NCI-H146 treated with DMSO at 0.1 percent for 48 hours (cell line): Measurements from ENCODE around the gene PTPRM.
"Not testable (repeated sequence)": the region's sequence is repeated elsewhere in the genome, so short reads cannot be mapped to it uniquely, and the experiment has no call there.

ENCODE experiments used
- DNase-seq: peaks from one replicate; lab custom pipeline; 2025; ENCODE audit not compliant: unreplicated experiment; lab: John Stamatoyannopoulos, UW

PTPRM gene

DNA sequence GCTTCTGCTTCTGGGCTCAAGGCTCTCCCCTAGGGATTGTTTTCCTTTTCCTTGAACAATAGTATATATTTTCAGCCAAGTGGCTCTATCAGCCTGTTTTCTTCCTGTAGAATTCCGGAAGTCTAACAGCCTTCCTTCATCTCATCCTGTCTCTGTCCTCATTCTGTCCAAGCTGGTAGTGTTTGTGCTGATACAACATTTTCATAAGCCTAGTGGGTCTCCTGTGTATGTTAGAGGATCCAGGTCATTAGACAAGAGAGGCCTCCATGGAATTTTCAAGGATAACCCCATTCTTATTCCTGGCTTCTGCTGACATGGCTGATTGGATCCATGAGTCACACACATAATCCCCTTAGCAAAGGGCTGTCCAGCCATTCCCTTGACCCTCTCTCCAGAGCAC is 467.6 kb downstream of the PTPRM start:
- DNase-seq, result no peak

DNA sequence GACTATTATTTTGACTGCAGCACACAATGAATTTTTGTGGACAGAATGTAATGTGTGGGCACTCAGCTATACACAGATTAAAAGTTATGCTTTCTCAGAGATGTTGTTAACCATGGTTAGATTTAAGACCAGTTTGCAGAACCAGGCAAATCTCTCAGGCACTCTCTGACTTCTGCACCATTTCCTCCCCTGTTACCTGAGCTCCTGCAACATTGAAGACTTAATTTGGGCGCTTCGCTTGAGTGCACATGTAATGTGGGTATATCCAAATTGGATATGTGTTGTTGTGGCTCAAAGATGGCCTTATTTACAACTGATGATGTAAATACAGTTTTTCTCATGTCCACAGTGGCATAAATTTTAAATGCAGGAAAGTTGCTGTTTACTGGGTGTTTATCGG is 469.4 kb downstream of the PTPRM start:
- DNase-seq, result no peak

DNA sequence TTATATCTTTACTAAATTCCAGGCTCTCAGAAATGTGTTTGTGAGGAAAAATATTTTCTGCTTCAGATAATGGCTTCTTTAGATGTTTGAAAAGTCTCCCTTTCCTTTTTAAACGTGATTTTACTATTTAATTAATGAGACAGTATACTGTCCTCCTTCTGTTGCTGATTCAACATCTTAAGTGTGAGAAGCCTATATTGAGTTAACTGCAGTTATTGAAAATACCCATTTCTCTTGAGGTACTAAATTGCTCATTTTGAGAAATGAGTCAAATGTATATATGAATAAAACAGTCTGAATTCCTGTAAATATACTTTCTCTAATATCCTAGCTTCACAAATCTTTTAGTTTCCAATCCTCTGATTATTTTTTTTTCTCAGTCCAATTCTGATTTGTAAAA is 470.2 kb downstream of the PTPRM start:
- no peak for DNase-seq

DNA sequence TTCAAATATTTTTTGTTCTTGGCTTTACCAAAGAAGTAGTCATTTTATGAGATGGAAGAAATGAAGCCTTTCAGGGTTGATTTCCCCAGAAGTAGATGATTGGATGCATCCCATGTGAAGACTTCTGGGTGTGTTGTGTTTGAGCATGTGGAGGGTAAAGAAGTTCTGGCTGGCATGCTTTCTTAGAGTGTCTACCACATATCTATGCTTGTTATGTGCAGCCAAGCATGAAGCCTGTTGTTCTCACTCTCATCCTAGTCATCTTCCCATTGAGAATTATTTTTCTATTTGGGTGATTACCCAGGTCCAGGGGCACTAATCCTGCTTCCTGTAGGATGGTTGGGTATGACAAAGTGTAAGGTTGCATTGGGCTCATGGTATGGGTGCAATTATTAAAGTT is 472.9 kb downstream of the PTPRM start:
- DNase-seq, result no peak

DNA sequence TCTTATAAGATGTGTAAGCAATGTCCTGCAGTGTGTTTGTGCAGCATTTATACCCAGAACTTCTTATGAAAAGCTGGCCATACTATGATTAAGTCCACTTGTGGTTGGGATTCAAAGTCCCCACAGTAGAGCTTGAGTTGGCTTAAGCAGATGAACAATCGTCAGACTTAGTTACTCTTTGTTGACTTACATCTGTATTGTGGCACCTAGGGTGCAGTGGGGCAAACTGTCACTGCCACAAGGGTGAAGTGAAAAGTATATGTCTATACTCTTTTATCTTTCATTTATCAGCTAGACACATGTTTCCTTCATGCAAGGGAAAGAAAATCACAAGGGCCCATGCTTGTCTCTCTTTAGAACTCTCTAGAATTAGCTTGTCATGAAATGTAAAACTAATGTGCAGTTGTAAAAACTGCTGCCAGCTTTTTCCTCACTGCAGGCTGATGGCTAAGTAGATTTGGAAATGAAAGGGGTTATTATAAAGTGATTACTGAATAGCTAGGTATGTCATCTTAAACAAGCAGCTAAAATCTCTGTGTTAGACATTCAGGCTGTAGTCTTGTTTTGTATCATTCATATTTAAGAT is 474.5 kb downstream of the PTPRM start:
- DNase-seq, result no peak

DNA sequence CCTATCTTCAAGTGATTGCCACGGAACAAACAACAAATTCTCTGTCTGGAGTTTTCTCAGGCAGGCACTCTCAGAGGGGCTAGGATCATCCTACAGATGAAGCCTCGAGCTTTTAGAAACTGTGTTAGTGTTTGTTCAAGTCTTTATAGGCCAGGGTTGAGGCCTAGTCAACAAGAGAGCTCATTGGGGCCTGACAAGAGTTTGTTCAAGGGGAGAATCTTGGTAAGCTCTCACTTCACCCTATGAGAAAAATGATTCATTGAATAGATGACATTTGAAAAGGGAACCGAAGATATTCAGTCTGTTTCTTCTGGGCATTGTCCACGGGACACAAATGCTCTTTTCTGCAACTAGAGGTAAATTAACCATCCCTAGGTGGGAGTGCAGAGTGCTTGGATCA is 476.9 kb downstream of the PTPRM start:
- DNase-seq, result no peak

DNA sequence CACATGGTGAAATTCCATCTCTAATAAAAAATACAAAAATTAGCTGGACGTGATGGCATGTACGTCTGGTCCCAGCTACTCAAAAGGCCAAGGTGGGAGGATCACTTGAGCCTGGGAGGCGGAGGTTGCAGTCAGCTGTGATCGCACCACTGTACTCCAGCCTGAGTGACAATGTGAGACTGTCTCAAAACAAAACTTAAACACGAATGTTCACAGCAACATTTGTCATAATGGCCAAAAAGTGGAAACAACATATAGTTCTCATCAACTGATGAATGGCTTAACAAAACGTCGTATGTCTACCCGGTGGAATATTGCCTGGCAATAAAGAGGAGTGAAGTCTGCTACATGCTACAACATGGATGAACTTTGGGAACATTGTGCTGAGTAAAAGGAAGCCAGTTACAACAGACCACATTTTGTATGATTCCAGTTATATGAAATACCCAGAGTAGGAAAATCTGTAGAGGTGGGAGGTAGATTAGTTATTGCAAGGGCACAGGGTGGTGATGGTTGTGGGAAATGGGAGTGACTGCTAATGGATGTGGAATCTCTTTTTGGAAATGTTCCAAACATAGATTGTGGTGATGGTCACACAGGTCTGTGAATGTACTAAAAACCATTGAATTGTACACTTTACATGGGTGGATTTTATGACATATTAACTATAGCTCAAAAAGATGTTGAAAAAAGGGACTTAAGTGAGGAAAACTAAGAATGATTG is 478.2 kb downstream of the PTPRM start:
- DNase-seq, result no peak

DNA sequence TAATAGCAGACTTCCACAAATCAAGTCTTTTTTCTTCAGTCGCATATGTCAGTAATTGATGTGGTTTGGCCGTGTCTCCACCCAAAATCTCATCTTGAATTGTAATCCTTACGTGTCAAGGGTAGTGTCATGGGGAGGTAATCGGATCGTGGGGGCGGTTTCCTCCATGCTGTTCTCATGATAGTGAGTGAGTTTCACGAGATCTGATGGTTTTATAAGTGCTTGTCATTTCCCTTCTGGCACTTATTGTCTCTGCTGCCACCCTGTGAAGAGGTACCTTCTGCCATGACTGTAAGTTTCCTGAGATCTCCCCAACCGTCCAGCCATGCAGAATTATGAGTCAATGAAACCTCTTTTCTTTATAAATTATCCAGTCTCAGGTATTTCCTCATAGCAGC is 478.8 kb downstream of the PTPRM start:
- DNase-seq, result no peak

DNA sequence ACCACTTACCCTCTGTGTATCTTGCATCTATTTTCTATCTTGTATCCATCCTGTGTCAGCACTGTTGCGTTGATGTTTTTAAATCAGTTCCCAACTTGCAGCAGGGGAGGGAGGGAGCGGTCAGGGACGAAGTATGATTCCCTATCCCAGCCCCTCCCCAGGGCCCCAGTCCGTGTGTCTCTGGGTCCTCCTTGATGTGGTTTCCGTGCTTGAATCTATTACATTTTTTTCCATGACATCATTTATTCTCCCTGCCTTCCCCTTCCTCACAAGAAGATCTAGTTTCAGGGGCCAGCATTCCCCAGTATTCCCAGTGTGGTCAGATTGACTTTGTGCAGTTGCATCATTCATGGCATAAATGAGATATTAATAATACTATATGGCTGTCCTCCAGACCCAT is 479.3 kb downstream of the PTPRM start:
- DNase-seq, result no peak

DNA sequence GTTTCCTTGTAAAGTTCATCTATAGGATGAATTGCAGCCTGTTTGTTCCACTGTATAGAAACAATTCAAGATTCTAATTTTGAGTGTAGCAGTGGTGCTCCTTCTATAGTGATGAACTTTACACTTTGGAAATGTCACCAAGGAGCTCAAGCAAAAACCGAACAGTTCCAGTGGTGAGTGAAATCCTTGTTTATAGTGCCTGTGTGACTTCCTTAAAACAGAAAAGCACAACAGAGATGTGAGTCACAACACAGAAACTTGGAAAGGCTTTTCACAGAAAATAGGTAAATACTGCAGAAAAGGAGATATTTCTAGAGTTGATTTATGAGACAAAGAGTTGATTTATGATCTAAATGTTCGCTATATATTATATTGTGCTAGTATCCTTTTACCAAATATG is 482.0 kb downstream of the PTPRM start:
- no peak for DNase-seq

DNA sequence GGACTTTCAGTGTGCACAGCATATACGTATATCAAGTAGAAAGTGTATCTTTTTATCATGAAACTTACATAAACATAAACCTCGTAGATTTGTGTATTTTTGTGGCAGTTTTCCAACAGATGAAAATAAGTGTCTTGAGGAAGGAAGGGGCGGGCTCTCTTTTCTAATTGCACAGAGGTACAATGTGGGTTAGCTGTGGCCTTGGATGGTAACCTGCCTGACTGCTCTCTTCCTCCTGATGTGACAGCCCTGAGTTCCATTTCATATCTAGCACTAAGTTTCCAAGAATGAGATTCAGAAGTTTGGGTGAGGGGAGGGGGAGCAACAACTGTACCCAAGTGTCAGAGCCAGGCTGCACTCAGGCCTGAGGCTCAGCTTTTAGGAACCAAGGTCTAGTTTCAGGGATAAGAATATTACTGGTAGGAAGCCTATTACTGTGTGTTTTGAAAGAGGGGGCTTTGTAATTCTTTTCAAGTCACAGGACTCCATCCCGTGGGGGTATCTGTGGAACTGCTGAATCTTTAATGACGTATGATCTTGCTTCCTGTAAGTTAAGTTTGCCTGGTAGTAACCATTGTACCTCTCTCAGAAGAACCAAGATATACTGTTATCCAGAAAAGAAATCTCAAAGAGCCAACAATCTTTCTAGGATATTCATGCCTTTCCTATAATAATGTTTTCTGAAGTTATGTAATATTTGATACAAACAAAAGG is 483.7 kb downstream of the PTPRM start:
- no peak for DNase-seq

DNA sequence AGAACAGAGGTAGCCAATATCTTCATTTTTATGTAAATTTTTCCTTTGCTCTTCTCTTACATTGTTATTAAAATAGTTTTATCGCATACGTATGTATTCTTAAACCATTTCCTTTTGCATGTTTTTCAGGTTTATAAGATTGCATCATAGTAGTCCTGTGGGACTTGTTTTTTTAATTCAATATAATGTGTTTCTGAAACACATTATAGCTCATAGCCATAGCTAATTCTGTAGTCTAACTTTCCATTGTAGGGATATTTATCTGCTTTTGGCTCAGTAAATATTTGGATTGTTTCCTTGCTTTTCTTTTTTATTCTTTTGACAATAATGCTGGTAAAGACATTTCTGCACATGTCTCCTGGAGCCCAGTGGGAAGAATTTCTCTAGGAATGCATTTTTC is 484.3 kb downstream of the PTPRM start:
- no peak for DNase-seq

DNA sequence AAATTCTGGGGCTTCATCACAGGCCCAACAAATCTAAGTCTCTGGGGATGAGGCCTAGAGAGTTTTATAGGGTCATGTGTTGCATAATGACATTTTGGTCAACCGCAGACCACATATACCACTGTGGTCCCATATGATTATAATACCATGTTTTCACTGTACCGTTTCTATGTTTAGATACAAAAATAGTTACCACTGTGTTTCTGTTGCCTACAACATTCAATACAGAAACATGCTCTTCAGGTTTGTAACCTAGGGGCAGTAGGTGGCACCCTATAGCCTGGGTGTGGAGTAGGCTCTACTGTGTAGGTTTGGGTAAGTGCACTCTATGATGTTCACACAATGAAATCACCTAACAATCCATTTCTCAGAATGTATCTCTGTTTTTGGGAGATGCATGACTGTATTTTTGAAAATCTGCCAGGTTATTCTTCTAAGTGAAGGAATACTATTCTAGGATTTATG is 485.2 kb downstream of the PTPRM start:
- no peak for DNase-seq

DNA sequence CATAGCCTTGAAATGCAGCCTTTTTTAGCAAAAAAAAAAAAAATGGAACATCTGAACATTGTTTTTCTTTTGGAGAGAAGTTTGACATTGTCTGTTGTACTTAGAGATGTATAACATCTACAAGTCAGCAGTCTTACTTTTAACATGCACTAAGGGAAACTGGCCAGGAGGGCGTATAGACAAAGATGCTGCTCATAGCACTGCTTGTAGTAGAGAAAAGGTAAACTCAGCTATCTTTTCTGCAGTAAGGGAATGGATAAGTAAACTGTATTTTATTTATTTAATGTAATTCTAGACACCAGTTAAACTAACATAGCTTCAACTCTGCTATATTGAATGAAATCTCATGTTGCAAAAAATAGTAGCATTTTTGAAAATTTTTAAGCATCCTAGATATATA is 489.6 kb downstream of the PTPRM start:
- DNase-seq, result peak; percentile 15

DNA sequence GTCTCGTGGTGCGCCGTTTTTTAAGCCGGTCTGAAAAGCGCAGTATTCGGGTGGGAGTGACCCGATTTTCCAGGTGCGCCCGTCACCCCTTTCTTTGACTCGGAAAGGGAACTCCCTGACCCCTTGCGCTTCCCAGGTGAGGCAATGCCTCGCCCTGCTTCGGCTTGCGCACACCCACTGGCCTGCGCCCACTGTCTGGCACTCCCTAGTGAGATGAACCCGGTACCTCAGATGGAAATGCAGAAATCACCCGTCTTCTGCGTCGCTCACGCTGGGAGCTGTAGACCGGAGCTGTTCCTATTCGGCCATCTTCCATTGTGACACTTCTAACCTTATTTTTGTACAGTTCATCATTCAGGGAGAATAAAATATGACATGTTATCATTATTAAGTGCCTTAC is 496.0 kb downstream of the PTPRM start:
- not testable (repeated sequence) for DNase-seq

DNA sequence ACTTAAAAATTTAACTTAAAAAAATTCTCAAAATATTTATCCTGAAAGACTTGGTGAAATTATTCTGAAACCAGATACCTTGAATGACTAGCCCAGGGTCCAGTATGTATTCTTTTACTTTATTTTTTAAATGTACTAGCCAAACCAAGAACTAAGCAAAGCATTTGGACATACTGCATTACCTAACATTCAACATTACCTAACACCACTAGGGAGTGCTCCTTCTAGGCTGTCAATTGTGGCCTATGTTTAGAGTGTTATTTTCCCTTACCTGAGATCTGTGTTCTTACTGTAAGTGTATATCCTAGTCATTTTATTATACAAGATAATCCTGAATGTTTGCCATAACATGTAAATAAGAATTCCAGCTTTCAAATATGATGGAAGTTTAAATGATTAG is 496.6 kb downstream of the PTPRM start:
- DNase-seq, result no peak

DNA sequence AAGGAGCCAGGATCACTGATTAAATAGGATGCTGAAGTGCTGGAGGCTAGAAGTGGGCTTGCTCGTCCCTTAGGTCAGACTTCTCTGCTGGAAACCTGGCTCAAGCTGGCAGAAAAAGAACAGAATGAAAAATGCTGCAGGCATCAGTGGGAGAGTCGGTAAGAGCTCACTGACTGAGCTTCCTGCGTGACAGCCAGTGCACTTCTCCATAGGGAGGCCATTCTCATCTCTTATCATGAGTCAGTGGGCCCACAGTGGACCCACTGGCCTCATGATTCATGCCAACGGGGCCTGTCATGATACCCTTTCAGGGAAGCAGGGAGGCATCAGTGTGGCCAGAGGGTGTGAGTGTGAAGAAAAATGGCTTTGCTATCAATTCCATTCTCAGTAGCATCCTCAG is 498.2 kb downstream of the PTPRM start:
- DNase-seq, result no peak

DNA sequence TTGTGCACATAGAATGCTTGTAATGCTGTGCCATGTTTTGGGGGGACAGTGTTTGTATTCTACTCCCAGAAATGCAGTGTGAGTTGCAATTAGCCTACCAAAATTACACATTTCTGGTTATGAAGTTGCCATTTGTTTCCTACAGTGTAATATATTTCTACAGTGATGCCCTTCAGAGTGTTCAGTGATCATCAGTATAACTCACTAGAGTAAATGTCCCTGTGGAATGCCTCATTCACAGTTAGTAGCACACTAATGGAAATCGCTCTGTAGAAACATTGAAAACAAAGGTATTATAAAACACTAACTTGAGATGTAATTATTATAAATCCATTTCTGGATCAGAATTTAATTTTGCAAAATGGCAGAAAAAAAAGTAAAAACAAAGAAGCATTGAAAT is 498.7 kb downstream of the PTPRM start:
- no peak for DNase-seq

DNA sequence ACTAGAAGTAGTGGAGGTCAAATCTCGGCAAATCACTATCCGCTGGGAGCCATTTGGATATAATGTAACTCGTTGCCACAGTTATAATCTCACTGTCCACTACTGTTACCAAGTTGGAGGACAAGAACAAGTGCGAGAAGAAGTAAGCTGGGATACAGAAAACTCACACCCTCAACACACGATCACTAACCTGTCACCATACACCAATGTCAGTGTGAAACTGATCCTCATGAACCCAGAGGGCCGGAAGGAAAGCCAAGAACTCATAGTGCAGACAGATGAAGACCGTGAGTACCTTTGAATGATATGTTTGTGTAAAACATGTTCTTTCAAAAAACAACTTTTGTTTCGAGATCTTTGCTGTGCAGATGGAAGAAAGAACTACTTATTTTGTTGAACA is 502.6 kb downstream of the PTPRM start:
- DNase-seq, result no peak

DNA sequence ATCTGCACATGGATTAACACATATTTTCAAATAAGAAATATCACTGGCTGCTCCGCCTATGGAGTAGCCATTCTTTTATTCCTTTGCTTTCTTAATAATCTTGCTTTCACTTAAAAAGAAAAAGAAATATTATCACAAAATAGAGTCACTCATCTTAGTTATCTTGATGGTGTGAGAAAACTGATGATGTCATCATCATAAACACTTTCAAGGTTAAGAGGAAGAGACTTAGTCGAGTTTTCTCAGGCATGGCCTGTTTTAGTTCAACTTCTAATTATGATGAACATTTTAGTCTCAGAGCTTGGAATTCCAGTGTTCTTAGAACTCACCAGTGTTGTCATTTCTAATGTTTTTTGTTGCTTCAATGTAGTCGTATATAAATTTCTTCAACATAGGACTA is 506.1 kb downstream of the PTPRM start:
- no peak for DNase-seq

DNA sequence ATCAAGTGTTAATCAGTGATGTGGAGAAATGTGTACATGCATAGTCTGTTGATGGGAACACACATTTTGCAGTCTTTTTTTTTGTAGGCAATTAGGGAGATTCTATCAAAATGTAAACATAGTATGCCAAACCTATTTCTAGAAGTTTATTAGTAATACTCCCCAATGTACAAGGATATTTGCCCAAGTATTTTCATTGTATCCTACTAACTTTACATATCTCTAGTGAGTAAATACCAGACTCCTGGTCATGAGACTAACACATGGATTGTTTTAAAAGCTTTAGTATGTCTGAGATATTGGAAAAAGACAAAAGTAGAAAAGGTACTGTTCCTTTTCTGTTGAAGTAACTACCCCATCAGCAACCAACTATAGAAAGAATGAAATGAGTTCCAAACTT is 513.0 kb downstream of the PTPRM start:
- no peak for DNase-seq

DNA sequence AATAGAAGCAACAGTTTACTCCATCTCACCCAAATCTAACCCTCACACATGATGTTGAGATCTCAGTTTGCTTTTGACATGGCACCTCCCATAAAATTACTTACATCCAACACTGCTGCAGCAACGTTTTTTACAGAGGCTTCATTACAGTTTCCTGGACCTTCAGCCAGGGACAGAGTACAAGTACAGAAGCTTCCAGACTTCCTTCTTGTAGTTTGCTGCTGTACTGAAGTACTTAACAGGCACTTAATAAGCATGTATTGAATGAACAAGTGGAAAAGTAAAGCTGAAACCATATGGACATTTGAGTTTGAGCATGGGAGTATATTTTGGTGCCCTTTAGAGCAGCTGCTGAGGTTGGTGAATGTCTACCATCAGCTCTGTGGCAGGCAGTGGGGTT is 514.2 kb downstream of the PTPRM start:
- DNase-seq, result no peak
